Natural killer cell (primary cell): Measurements from ENCODE around the gene MAPRE2. TPM values are rescaled to one million over a fixed set of nuclear protein-coding genes. Genes with fewer than 3 reads are reported as not detected.

Experiments
- ATAC-seq, 3 donors: fragments of 150-1000 bp in 2 of 3; fragments of 200-7000 bp in 1 of 3; cut with Tn5 transposase; 1 replicate in 1 of 3; 2 replicates in 2 of 3; pipeline ENCODE4 v1.10.0; 2021; ENCODE audit warnings: mild to moderate bottlenecking in 2 of 3, moderate library complexity in 2 of 3
- DNase-seq, 2 donors: peaks; one replicate each; pipeline versions ENCODE4 v3.0.0 to v3.0.0-alpha.2; 2013 to 2021; ENCODE audit warnings: mixed read lengths in 1 of 2
- H3K27ac ChIP-seq: one replicate; pipeline ENCODE4 v1.5.1; 2013; ENCODE audit warnings: mild to moderate bottlenecking, low read length
- H3K27me3 ChIP-seq: one replicate; pipeline ENCODE4 v1.6.1; 2013; ENCODE audit warnings: low read length; ENCODE audit not compliant: control insufficient read depth, insufficient read depth
- H3K36me3 ChIP-seq: one replicate; pipeline ENCODE4 v1.6.1; 2013; ENCODE audit warnings: low read length; ENCODE audit not compliant: control insufficient read depth, insufficient read depth
- H3K4me1 ChIP-seq: one replicate; pipeline ENCODE4 v1.6.1; 2013; ENCODE audit warnings: low read length; ENCODE audit not compliant: control insufficient read depth, insufficient read depth
- H3K4me3 ChIP-seq: one replicate; pipeline ENCODE4 v1.5.1; 2013; ENCODE audit warnings: low read length
- H3K9me3 ChIP-seq: one replicate; pipeline ENCODE4 v1.6.1; 2013; ENCODE audit warnings: low read length; ENCODE audit not compliant: control insufficient read depth, insufficient read depth
- H3K27ac Mint-ChIP-seq, 2 donors: one replicate each; pipeline ENCODE4 v1.8.0; 2022; ENCODE audit warnings: mild to moderate bottlenecking in 2 of 2, mixed read lengths in 2 of 2, moderate library complexity in 1 of 2
- H3K27me3 Mint-ChIP-seq, 2 donors: one replicate each; pipeline ENCODE4 v1.8.0; 2022; ENCODE audit warnings: low read depth in 2 of 2, mixed read lengths in 2 of 2
- H3K36me3 Mint-ChIP-seq: one replicate; pipeline ENCODE4 v1.8.0; 2022; ENCODE audit warnings: mixed read lengths
- H3K4me1 Mint-ChIP-seq, 2 donors: one replicate each; pipeline ENCODE4 v1.8.0; 2022; ENCODE audit warnings: mixed read lengths in 2 of 2
- H3K4me3 Mint-ChIP-seq: one replicate; pipeline ENCODE4 v1.8.0; 2022; ENCODE audit warnings: mild to moderate bottlenecking, moderate library complexity, mixed read lengths
- H3K9me3 Mint-ChIP-seq, 2 donors: one replicate each; pipeline ENCODE4 v1.8.0; 2022; ENCODE audit warnings: mixed read lengths in 2 of 2
- WGBS: methylation state at CpG from one replicate; pipeline ENCODE4 v1.1.7; 2013; ENCODE audit warnings: missing lambda C conversion rate; ENCODE audit not compliant: insufficient coverage; 5-methylcytosine and 5-hydroxymethylcytosine counted together
- intact Hi-C: fragments of 100-400 bp; cut with micrococcal nuclease; formaldehyde crosslinking; loops from one replicate; pipeline ENCODE4 v1.14.2; 2022
- total RNA-seq, 4 donors: library from RNA; stranded (reverse); fragments of 120-200 nt in 1 of 4; gene quantifications; one replicate each; pipeline versions ENCODE4 v1.2.3 to v1.2.4, GENCODE V29; 2013 to 2022
- TF ChIP-seq, protein P1 (sequence below): fragments of 200-600 bp; IDR thresholded peaks from one replicate; pipeline ENCODE4 v1.8.0; 2022; ENCODE audit warnings: antibody characterized with exemption

MAPRE2 gene
- total RNA-seq, 3 donors from 2014 or later (not counting 1 experiment from before 2014, with no cell fraction given): 159 to 283 (median 207) TPM

GRCh38 chr18:35141077-35141476 is 99.9 kb downstream of the MAPRE2 start:
- H3K4me1 Mint-ChIP-seq: peaks cover 41 to 42% of the 10 kb centered on the region in 2 donors
- Histone ChIP-seq H3K27me3 (no peaks in the 10 kb centered on the region), H3K27ac (no peak overlapping the region), H3K4me1 (peaks cover 4% of the 10 kb centered on the region), H3K9me3 (no peaks in the 10 kb centered on the region), H3K36me3 (peaks cover 39% of the 10 kb centered on the region), H3K4me3 (no peak overlapping the region)
- ATAC-seq: no peak
- no peaks in the 10 kb centered on the region for H3K9me3 Mint-ChIP-seq
- no peak overlapping the region for H3K4me3 Mint-ChIP-seq
- no peaks in the 10 kb centered on the region for H3K27me3 Mint-ChIP-seq
- 76% methylated on average over 4 of the region's 4 CpGs for WGBS
- DNase-seq: no peak
- peaks cover 14% of the 10 kb centered on the region for H3K36me3 Mint-ChIP-seq
- TF ChIP-seq, protein P1, sequence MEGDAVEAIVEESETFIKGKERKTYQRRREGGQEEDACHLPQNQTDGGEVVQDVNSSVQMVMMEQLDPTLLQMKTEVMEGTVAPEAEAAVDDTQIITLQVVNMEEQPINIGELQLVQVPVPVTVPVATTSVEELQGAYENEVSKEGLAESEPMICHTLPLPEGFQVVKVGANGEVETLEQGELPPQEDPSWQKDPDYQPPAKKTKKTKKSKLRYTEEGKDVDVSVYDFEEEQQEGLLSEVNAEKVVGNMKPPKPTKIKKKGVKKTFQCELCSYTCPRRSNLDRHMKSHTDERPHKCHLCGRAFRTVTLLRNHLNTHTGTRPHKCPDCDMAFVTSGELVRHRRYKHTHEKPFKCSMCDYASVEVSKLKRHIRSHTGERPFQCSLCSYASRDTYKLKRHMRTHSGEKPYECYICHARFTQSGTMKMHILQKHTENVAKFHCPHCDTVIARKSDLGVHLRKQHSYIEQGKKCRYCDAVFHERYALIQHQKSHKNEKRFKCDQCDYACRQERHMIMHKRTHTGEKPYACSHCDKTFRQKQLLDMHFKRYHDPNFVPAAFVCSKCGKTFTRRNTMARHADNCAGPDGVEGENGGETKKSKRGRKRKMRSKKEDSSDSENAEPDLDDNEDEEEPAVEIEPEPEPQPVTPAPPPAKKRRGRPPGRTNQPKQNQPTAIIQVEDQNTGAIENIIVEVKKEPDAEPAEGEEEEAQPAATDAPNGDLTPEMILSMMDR: no peak
- intact Hi-C loops: no loop called here
- H3K27ac Mint-ChIP-seq: peak overlapping the region; percentile 79 to 82

DNA sequence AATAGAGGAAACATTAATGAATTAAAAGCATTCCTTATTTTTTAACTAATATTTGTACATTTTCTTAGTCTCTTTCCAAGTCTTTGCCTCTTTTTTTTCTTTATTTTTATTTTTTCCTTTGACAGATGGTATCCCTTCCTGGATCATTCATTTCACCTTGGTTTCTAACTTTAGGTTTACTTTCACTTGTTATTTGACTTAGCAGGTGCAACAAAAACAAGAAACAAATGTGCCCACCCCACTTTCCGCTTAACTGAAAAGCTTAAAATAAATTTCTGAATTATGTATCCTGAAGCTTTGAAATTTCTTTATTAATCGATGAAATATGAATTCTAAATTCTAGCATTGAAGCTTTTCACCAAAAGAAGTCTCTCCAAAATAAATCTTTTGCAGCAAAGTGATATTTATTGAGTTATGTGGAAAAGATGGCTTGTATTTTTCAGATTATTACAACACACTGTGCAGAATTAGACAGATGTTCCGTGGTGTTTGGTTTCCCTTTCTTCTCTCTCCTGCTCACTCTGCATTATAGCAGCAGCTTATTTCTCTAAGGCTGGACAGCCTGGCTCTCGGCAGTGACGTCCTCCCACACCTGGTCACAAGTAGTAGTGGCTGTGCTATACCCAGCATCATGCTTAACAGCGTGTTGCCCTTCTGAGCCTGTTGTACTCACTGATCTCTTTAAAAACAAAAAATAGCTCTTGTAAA is 100.5 kb downstream of the MAPRE2 start:
- Histone ChIP-seq H3K27ac (no peak overlapping the region), H3K4me1 (peaks cover 4% of the 10 kb centered on the region), H3K36me3 (peaks cover 32% of the 10 kb centered on the region), H3K9me3 (no peaks in the 10 kb centered on the region), H3K27me3 (no peaks in the 10 kb centered on the region), H3K4me3 (no peak overlapping the region)
- DNase-seq: no peak
- H3K4me3 Mint-ChIP-seq: no peak overlapping the region
- peaks cover 14% of the 10 kb centered on the region for H3K36me3 Mint-ChIP-seq
- H3K4me1 Mint-ChIP-seq: peaks cover 35% of the 10 kb centered on the region in 2 donors
- peak overlapping the region; percentile 79 to 82 for H3K27ac Mint-ChIP-seq
- no peak for ATAC-seq
- H3K9me3 Mint-ChIP-seq: no peaks in the 10 kb centered on the region
- intact Hi-C loops: no loop called here
- TF ChIP-seq, protein P1: no peak
- WGBS: 77% methylated on average over 4 of the region's 6 CpGs
- no peaks in the 10 kb centered on the region for H3K27me3 Mint-ChIP-seq

DNA sequence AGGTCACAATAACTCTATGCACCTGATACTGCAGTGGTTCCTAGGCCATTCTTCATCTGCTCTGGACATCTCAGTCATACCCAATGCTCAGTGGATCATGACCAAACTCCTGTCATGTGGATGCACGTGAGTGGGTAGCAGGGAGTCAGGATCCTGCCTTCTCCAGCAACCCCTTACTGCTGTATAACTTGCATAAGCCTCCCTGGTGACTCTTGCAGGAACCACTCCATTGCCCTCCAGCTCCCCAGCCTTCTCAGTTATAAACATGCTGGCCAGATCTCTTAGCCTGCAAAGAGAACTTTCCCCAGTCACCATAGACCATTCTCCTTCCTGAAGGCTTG is 101.0 kb downstream of the MAPRE2 start:
- H3K27ac Mint-ChIP-seq: peak overlapping the region; percentile 79 to 82

More for the DNA sequence above, 101.0 kb downstream of the MAPRE2 start:
- H3K36me3 Mint-ChIP-seq: peaks cover 14% of the 10 kb centered on the region
- WGBS: 79% methylated on average over 1 of the region's 1 CpG
- H3K27me3 Mint-ChIP-seq: no peaks in the 10 kb centered on the region
- peaks cover 33 to 37% of the 10 kb centered on the region in 2 donors for H3K4me1 Mint-ChIP-seq
- intact Hi-C loops: no loop called here
- H3K36me3 ChIP-seq: peaks cover 27% of the 10 kb centered on the region
- H3K4me3 Mint-ChIP-seq: no peak overlapping the region
- ATAC-seq: no peak
- H3K4me1 ChIP-seq: peaks cover 4% of the 10 kb centered on the region
- no peaks in the 10 kb centered on the region for H3K9me3 ChIP-seq
- no peak for DNase-seq
- no peak overlapping the region for H3K27ac ChIP-seq
- H3K9me3 Mint-ChIP-seq: no peaks in the 10 kb centered on the region
- H3K4me3 ChIP-seq: no peak overlapping the region
- TF ChIP-seq, protein P1: no peak
- no peaks in the 10 kb centered on the region for H3K27me3 ChIP-seq
